ENCODE results near the gene IKZF5.

IKZF5 gene

GRCh38 chr10:122980209-122981065 lies 28.2 kb downstream of the IKZF5 start, which contains the start of gene PSTK:
Gene PSTK (plus strand): TSS chr10:122980401. CDS start chr10:122980480, 79 bp downstream.
- peak; percentile 87 for DNase-seq (ENCODE audit: low spot score)

- no peak for DNase-seq (ENCODE audit: low spot score)
Observed at GRCh38 chr10:122974543-122975064, 34.0 kb downstream of the IKZF5 start.

- no peak for DNase-seq (ENCODE audit: low spot score)
Observed at GRCh38 chr10:122974023-122974422, 34.6 kb downstream of the IKZF5 start.

- DNase-seq (ENCODE audit: low spot score): no peak
Observed at GRCh38 chr10:122968698-122969097, 39.9 kb downstream of the IKZF5 start.

GRCh38 chr10:122966879-122967278 lies 41.7 kb downstream of the IKZF5 start:
- no peak for DNase-seq (ENCODE audit: low spot score)

GRCh38 chr10:122962405-122962804 lies 46.2 kb downstream of the IKZF5 start:
- DNase-seq (ENCODE audit: low spot score): no peak

- no peak for DNase-seq (ENCODE audit: low spot score)
Observed at GRCh38 chr10:122957474-122957873, 51.1 kb downstream of the IKZF5 start.

GRCh38 chr10:122955892-122956291 lies 52.7 kb downstream of the IKZF5 start:
- no peak for DNase-seq (ENCODE audit: low spot score)

- DNase-seq (ENCODE audit: low spot score): no peak
Observed at GRCh38 chr10:122954731-122955050, 53.9 kb downstream of the IKZF5 start.

GRCh38 chr10:122953902-122954730 lies 54.5 kb downstream of the IKZF5 start, which contains the start of gene C10orf88:
Gene C10orf88 (minus strand): TSS chr10:122954227. CDS start chr10:122954178, 49 bp downstream.
- DNase-seq (ENCODE audit: low spot score): peak; percentile 98

- DNase-seq (ENCODE audit: low spot score): no peak
Observed at GRCh38 chr10:122949296-122949695, 59.3 kb downstream of the IKZF5 start.

All from CD4-positive, alpha-beta T cell treated with Interleukin-15 for 4 hours (primary cell).